ENCODE measurements around the gene JHY. TPM values are rescaled to one million over a fixed set of nuclear protein-coding genes. Genes with fewer than 3 reads are reported as not detected.

JHY gene
- total and polyA plus RNA-seq, 2 donors (not counting 1 experiment from before 2014, with no cell fraction given): 2.3 to 5.1 TPM

DNA sequence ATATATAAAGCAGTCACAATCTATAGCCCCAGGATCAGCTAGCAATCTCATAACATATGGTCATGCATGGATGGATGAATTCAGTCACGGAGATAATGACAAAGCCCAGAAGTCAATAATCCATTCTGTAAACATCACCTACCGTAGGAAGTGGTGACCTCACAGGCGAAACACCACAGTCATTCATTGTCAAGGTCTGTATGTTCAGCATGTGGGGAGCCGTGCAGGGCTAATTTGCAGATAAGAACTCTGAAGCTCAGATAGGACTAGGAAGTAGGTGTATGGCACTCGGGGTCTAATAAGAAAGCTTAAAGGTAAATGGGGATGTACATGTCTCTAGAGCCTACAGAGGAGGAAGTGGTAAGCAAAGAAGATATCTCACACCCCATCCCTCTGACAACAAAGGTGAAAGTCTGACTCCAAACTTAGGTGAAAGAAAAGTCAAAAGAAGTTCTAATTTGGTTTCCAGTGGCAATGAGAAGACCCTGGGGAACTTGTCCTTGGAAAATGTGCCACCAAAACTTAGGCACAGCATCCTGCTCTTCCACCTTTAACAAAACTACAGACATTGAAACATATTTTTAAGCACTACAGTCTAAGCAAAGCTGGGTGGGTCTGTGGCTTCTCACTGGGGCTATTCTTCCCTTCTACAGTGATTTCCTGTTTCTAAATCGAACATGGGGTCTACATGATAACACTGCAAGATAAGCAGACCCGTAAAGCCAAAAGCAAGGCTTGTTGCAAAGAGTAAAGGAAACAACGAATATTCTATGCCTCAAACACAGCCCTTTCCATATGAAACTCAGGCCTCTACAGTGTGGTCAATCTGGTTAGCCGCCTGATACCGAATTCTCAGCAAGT lies 39.0 kb upstream of the JHY start:
- Histone ChIP-seq H3K4me2 (replicated peaks; ENCODE audit: low read depth, low read length, poor library complexity, severe bottlenecking) (peak overlapping the region; percentile 64), H3K9ac (ENCODE audit: low read length) (peak overlapping the region; percentile 19), H3K4me3 (ENCODE audit: control extremely low read depth in 1 of 5, extremely low read depth in 1 of 5, insufficient read depth in 1 of 5, low read depth in 2 of 5, low read length in 4 of 5) (peak overlapping the region in 2 of 5 experiments; percentile 29 to 36), H4K20me1 (ENCODE audit: control insufficient read depth, insufficient read depth, low read length, poor library complexity, severe bottlenecking) (no peaks in the 10 kb centered on the region), H2AFZ (ENCODE audit: insufficient read depth, low read depth, low read length, poor library complexity, severe bottlenecking) (peak overlapping the region; percentile 58), H3K9me3 (ENCODE audit: control extremely low read depth in 1 of 3, control insufficient read depth in 2 of 3, insufficient read depth in 1 of 3, low read length in 2 of 3) (no peaks in the 10 kb centered on the region), H3K36me3 (replicated peaks in 1 of 2; ENCODE audit: control extremely low read depth in 1 of 2, control insufficient read depth in 1 of 2, extremely low read depth in 1 of 2, insufficient read depth in 2 of 2, low read length in 1 of 2) (no peaks in the 10 kb centered on the region), H3K4me1 (ENCODE audit: control insufficient read depth in 2 of 2, insufficient read depth in 2 of 2, low read length in 2 of 2) (peaks cover 24 to 35% of the 10 kb centered on the region in 2 donors), H3K27ac (ENCODE audit: low read length in 2 of 2) (peak overlapping the region; percentile 42 to 83), H3K79me2 (ENCODE audit: control insufficient read depth, insufficient read depth, low read length) (no peaks in the 10 kb centered on the region), H3K27me3 (replicated peaks in 1 of 4; ENCODE audit: control extremely low read depth in 1 of 4, control insufficient read depth in 3 of 4, insufficient read depth in 4 of 4, low read length in 3 of 4) (no peaks in the 10 kb centered on the region)
- POLR2A ChIA-PET: interaction anchor here (0.6 kb wide), 1 partner anchor 219 kb away, joined by 3 read pairs; the partner anchor contains the start of gene HSPA8
- H3K27ac Mint-ChIP-seq: peak overlapping the region; percentile 78
- intact Hi-C loops (cut with micrococcal nuclease): loop anchor here (1.0 kb wide), 1 partner anchor 8 kb away; no protein-coding TSS in a partner anchor
- H3K27me3 Mint-ChIP-seq: no peaks in the 10 kb centered on the region
- no peaks in the 10 kb centered on the region for H3K9me3 Mint-ChIP-seq (ENCODE audit: insufficient read depth)
- WGBS (ENCODE audit: insufficient coverage): no CpG with 5 or more reads among the region's 10 CpGs
- H3K4me1 Mint-ChIP-seq: peaks cover 41% of the 10 kb centered on the region
- TF ChIP-seq EZH2 (IDR thresholded peaks at IDR 0.05; ENCODE audit: borderline replicate concordance, insufficient read depth, low read depth, low read length, poor library complexity, severe bottlenecking) (no peak), CTCF (IDR thresholded peaks at IDR 0.05) (no peak)
- DNase-seq (peak; percentile 72), ATAC-seq (ENCODE audit: low read depth) (peak; percentile 90)
- peak overlapping the region; percentile 69 for H3K4me3 Mint-ChIP-seq
- CTCF ChIA-PET: interaction anchor here (0.7 to 3.4 kb wide), 8 partner anchors 9 to 263 kb away, joined by 3 to 31 read pairs (median 6); no protein-coding TSS in a partner anchor

DNA sequence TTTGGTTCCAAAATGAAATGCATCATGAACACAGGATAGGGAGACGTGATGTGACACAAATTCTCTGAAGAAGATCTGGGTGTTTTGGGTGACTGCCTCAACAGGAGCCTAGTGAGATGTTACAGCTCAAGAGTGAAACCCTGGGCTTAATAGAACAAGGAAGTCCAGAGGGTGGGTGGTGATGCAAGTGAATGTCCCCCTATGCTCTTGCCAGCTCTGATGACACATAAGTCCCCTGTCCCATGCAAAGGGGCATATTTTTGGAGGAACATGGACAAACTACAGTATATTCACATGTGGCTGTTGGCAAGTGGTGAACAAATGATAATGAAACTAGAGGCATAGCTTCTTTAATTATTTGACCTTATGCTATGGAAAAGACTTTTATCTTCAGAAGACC lies 35.1 kb upstream of the JHY start:
- H3K27ac Mint-ChIP-seq: no peak overlapping the region
- intact Hi-C loops (cut with micrococcal nuclease): no loop called here
- H4K20me1 ChIP-seq (ENCODE audit: control insufficient read depth, insufficient read depth, low read length, poor library complexity, severe bottlenecking): no peaks in the 10 kb centered on the region
- H2AFZ ChIP-seq (ENCODE audit: insufficient read depth, low read depth, low read length, poor library complexity, severe bottlenecking): no peak overlapping the region
- H3K4me3 ChIP-seq (ENCODE audit: control extremely low read depth in 1 of 5, extremely low read depth in 1 of 5, insufficient read depth in 1 of 5, low read depth in 2 of 5, low read length in 4 of 5): no peak overlapping the region
- ATAC-seq (ENCODE audit: low read depth): no peak
- H3K4me1 ChIP-seq (ENCODE audit: control insufficient read depth in 2 of 2, insufficient read depth in 2 of 2, low read length in 2 of 2): peaks cover 34 to 48% of the 10 kb centered on the region in 2 donors
- no peaks in the 10 kb centered on the region for H3K36me3 ChIP-seq (replicated peaks in 1 of 2; ENCODE audit: control extremely low read depth in 1 of 2, control insufficient read depth in 1 of 2, extremely low read depth in 1 of 2, insufficient read depth in 2 of 2, low read length in 1 of 2)
- ChIA-PET POLR2A (no interaction called here), CTCF (interaction anchor here (0.9 to 1.2 kb wide), 3 partner anchors 8 to 219 kb away, joined by 3 to 4 read pairs (median 3); no protein-coding TSS in a partner anchor)
- H3K4me1 Mint-ChIP-seq: peaks cover 50% of the 10 kb centered on the region
- no peaks in the 10 kb centered on the region for H3K9me3 Mint-ChIP-seq (ENCODE audit: insufficient read depth)
- TF ChIP-seq EZH2 (IDR thresholded peaks at IDR 0.05; ENCODE audit: borderline replicate concordance, insufficient read depth, low read depth, low read length, poor library complexity, severe bottlenecking) (no peak), CTCF (IDR thresholded peaks at IDR 0.05) (no peak)
- no peaks in the 10 kb centered on the region for H3K27me3 ChIP-seq (replicated peaks in 1 of 4; ENCODE audit: control extremely low read depth in 1 of 4, control insufficient read depth in 3 of 4, insufficient read depth in 4 of 4, low read length in 3 of 4)
- no peaks in the 10 kb centered on the region for H3K27me3 Mint-ChIP-seq
- H3K4me2 ChIP-seq (replicated peaks; ENCODE audit: low read depth, low read length, poor library complexity, severe bottlenecking): no peak overlapping the region
- no peaks in the 10 kb centered on the region for H3K9me3 ChIP-seq (ENCODE audit: control extremely low read depth in 1 of 3, control insufficient read depth in 2 of 3, insufficient read depth in 1 of 3, low read length in 2 of 3)
- 29% methylated on average over 1 of the region's 1 CpG for WGBS (ENCODE audit: insufficient coverage)
- no peaks in the 10 kb centered on the region for H3K79me2 ChIP-seq (ENCODE audit: control insufficient read depth, insufficient read depth, low read length)
- H3K27ac ChIP-seq (ENCODE audit: low read length in 2 of 2): no peak overlapping the region
- no peak overlapping the region for H3K4me3 Mint-ChIP-seq
- no peak overlapping the region for H3K9ac ChIP-seq (ENCODE audit: low read length)
- DNase-seq: no peak

All from B cell (primary cell).